H9 (cell line): ENCODE measurements around the gene PWWP2B. TPM values are rescaled to one million over a fixed set of nuclear protein-coding genes. Genes with fewer than 3 reads are reported as not detected.

ENCODE experiments used
- DNase-seq: peaks from one replicate; pipeline ENCODE4 v3.0.0-alpha.2; 2017
- H2AFZ ChIP-seq: one replicate; pipeline ENCODE4 v1.6.1; 2013; ENCODE audit warnings: mild to moderate bottlenecking, low read length, control low read depth, moderate library complexity
- H2AK5ac ChIP-seq: 2 replicates; pipeline ENCODE4 v1.6.1; 2013; ENCODE audit warnings: low read length, control low read depth, mixed read lengths; ENCODE audit not compliant: insufficient read length
- H2BK120ac ChIP-seq: one replicate; pipeline ENCODE4 v1.6.1; 2013; ENCODE audit warnings: low read depth, mild to moderate bottlenecking, low read length, control low read depth, inconsistent platforms; ENCODE audit not compliant: poor library complexity, severe bottlenecking
- H2BK12ac ChIP-seq: 2 replicates; pipeline ENCODE4 v1.6.1; 2013; ENCODE audit warnings: low read length, control low read depth, mixed read lengths, low read depth; ENCODE audit not compliant: insufficient read length
- H2BK15ac ChIP-seq: 2 replicates; pipeline ENCODE4 v1.6.1; 2013; ENCODE audit warnings: low read depth, low read length, control low read depth
- H2BK20ac ChIP-seq: one replicate; pipeline ENCODE4 v1.6.1; 2013; ENCODE audit warnings: low read depth, mild to moderate bottlenecking, low read length, control low read depth, inconsistent platforms; ENCODE audit not compliant: poor library complexity, severe bottlenecking
- H2BK5ac ChIP-seq: 2 replicates; pipeline ENCODE4 v1.6.1; 2013; ENCODE audit warnings: low read length, control low read depth, mixed read lengths; ENCODE audit not compliant: insufficient read length
- H3K14ac ChIP-seq: 2 replicates; pipeline ENCODE4 v1.6.1; 2013; ENCODE audit warnings: low read length, control low read depth; ENCODE audit not compliant: insufficient read depth
- H3K18ac ChIP-seq: 2 replicates; pipeline ENCODE4 v1.6.1; 2013; ENCODE audit warnings: low read depth, mild to moderate bottlenecking, mixed read lengths, low read length, control low read depth; ENCODE audit not compliant: insufficient read length
- H3K23ac ChIP-seq: 2 replicates; pipeline ENCODE4 v1.6.1; 2013; ENCODE audit warnings: low read length, control low read depth, mixed read lengths, low read depth; ENCODE audit not compliant: insufficient read length
- H3K23me2 ChIP-seq: 2 replicates; pipeline ENCODE4 v1.6.1; 2013; ENCODE audit warnings: low read depth, mild to moderate bottlenecking, mixed read lengths, low read length, control low read depth; ENCODE audit not compliant: insufficient read length, poor library complexity, severe bottlenecking
- H3K27ac ChIP-seq: 2 replicates; pipeline ENCODE4 v1.5.1; 2013; ENCODE audit warnings: low read length, control low read depth, mixed read lengths, low read depth; ENCODE audit not compliant: insufficient read length
- H3K27me3 ChIP-seq: 2 replicates; pipeline ENCODE4 v1.6.1; 2013; ENCODE audit warnings: low read length, control low read depth, inconsistent platforms; ENCODE audit not compliant: insufficient read depth
- H3K4ac ChIP-seq: 2 replicates; pipeline ENCODE4 v1.6.1; 2013; ENCODE audit warnings: low read depth, mild to moderate bottlenecking, control low read depth, inconsistent platforms, low read length, moderate library complexity
- H3K4me1 ChIP-seq: 2 replicates; pipeline ENCODE4 v1.6.1; 2013; ENCODE audit warnings: low read length, control low read depth, inconsistent platforms; ENCODE audit not compliant: insufficient read depth
- H3K4me2 ChIP-seq: 2 replicates; pipeline ENCODE4 v1.6.1; 2013; ENCODE audit warnings: low read length, control low read depth, mixed read lengths; ENCODE audit not compliant: insufficient read length, insufficient read depth
- H3K56ac ChIP-seq: 2 replicates; pipeline ENCODE4 v1.6.1; 2013; ENCODE audit warnings: low read depth, mild to moderate bottlenecking, mixed read lengths, low read length, control low read depth; ENCODE audit not compliant: insufficient read length
- H3K79me1 ChIP-seq: 2 replicates; pipeline ENCODE4 v1.6.1; 2013; ENCODE audit warnings: low read depth, mild to moderate bottlenecking, moderate library complexity, low read length, control low read depth, inconsistent platforms; ENCODE audit not compliant: insufficient read depth, poor library complexity, severe bottlenecking
- H3K79me2 ChIP-seq: 2 replicates; pipeline ENCODE4 v1.6.1; 2013; ENCODE audit warnings: low read length, control low read depth, inconsistent platforms; ENCODE audit not compliant: insufficient read depth
- H3K9ac ChIP-seq: 2 replicates; pipeline ENCODE4 v1.6.1; 2013; ENCODE audit warnings: low read length, control low read depth, mixed read lengths; ENCODE audit not compliant: insufficient read length; ENCODE audit errors: extremely low read depth
- H3K9me3 ChIP-seq: one replicate; pipeline ENCODE4 v1.6.1; 2013; ENCODE audit warnings: low read depth, low read length, inconsistent platforms; ENCODE audit not compliant: control insufficient read depth
- H3T11ph ChIP-seq: one replicate; pipeline ENCODE4 v1.6.1; 2013; ENCODE audit warnings: mild to moderate bottlenecking, low read length, control low read depth, inconsistent platforms
- H4K20me1 ChIP-seq: one replicate; pipeline ENCODE4 v1.6.1; 2013; ENCODE audit not compliant: control insufficient read depth, insufficient read length, insufficient read depth
- H4K5ac ChIP-seq: 2 replicates; pipeline ENCODE4 v1.6.1; 2013; ENCODE audit warnings: low read depth, mild to moderate bottlenecking, mixed read lengths, low read length, control low read depth; ENCODE audit not compliant: insufficient read length
- H4K8ac ChIP-seq: replicated peaks from 2 replicates; pipeline ENCODE4 v1.6.1; 2013; ENCODE audit warnings: low read length, control low read depth, mixed read lengths, low read depth; ENCODE audit not compliant: insufficient read length
- H4K91ac ChIP-seq: 2 replicates; pipeline ENCODE4 v1.6.1; 2013; ENCODE audit warnings: low read depth, mild to moderate bottlenecking, moderate library complexity, mixed read lengths, low read length, control low read depth; ENCODE audit not compliant: insufficient read length
- H3K27ac Mint-ChIP-seq, 3 experiments: 2 replicates in 2 of 3; 3 replicates in 1 of 3; pipeline ENCODE4 v1.8.0; 2020 to 2021; ENCODE audit warnings: mixed read lengths in 3 of 3, mild to moderate bottlenecking in 1 of 3, moderate library complexity in 1 of 3
- H3K27me3 Mint-ChIP-seq: 2 replicates; pipeline ENCODE4 v1.8.0; 2021; ENCODE audit warnings: low read depth, mild to moderate bottlenecking, moderate library complexity, mixed read lengths
- H3K36me3 Mint-ChIP-seq, 3 experiments: 2 replicates in 2 of 3; 3 replicates in 1 of 3; pipeline ENCODE4 v1.8.0; 2020 to 2021; ENCODE audit warnings: low read depth in 3 of 3, mixed read lengths in 3 of 3; ENCODE audit not compliant: insufficient read depth in 1 of 3
- H3K4me1 Mint-ChIP-seq, 2 experiments: 2 replicates each; pipeline ENCODE4 v1.8.0; 2020; ENCODE audit warnings: mixed read lengths in 2 of 2
- H3K4me3 Mint-ChIP-seq, 2 experiments: 2 replicates in 1 of 2; 3 replicates in 1 of 2; pipeline ENCODE4 v1.8.0; 2020 to 2021; ENCODE audit warnings: mild to moderate bottlenecking in 2 of 2, mixed read lengths in 2 of 2, moderate library complexity in 1 of 2
- H3K9me3 Mint-ChIP-seq, 2 experiments: 2 replicates in 1 of 2; 3 replicates in 1 of 2; pipeline ENCODE4 v1.8.0; 2020; ENCODE audit warnings: mild to moderate bottlenecking in 2 of 2, mixed read lengths in 2 of 2, moderate library complexity in 1 of 2
- CTCF ChIP-seq: fragments of 200-600 bp; sonication (generic); conservative IDR thresholded peaks from 3 replicates; pipeline ENCODE4 v1.8.0; 2021; ENCODE audit warnings: antibody characterized with exemption, mild to moderate bottlenecking
- WGBS: extraction: QIAGEN DNeasy Blood & Tissue Kit; methylation state at CpG from one replicate; pipeline ENCODE4 v1.1.7; 2013; ENCODE audit warnings: missing lambda C conversion rate, low lambda C conversion rate, mixed read lengths; ENCODE audit not compliant: insufficient read length; ENCODE audit errors: extremely low coverage; 5-methylcytosine and 5-hydroxymethylcytosine counted together
- total RNA-seq: library from RNA; stranded (reverse); gene quantifications from 2 replicates; pipeline ENCODE4 v1.2.1, GENCODE V29; 2021

The PWWP2B gene
- total RNA-seq, 1 experiment from 2014 or later, result 10.0 TPM

- H3K4ac ChIP-seq, result no peak overlapping the region
- no peak overlapping the region; the same call in 1 of the 2 replicates for H3K14ac ChIP-seq
Observed at GRCh38 chr10:132405463-132405991, 8.5 kb downstream of the PWWP2B start.

More at GRCh38 chr10:132405463-132405991, 8.5 kb downstream of the PWWP2B start:
- Histone ChIP-seq H3K56ac (no peak overlapping the region), H3K27ac (no peak overlapping the region), H3K79me2 (no peaks in the 10 kb centered on the region; the same call in 1 of the 2 replicates), H2BK12ac (no peak overlapping the region), H3K18ac (peak overlapping the region; percentile 27), H2BK5ac (no peak overlapping the region), H3K9ac (no peak overlapping the region), H2BK15ac (no peak overlapping the region), H3K9me3 (no peaks in the 10 kb centered on the region), H3K79me1 (no peaks in the 10 kb centered on the region), H2AK5ac (no peak overlapping the region), H2AFZ (no peak overlapping the region), H3K27me3 (no peaks in the 10 kb centered on the region), H4K5ac (no peak overlapping the region), H4K20me1 (peaks cover 4% of the 10 kb centered on the region), H3K4me1 (peaks cover 8% of the 10 kb centered on the region; the same call in 1 of the 2 replicates), H4K8ac (no peak overlapping the region), H2BK120ac (no peak overlapping the region), H2BK20ac (no peak overlapping the region), H3K23ac (no peak overlapping the region), H3T11ph (no peak overlapping the region), H3K23me2 (no peaks in the 10 kb centered on the region), H3K4me2 (no peak overlapping the region), H4K91ac (no peak overlapping the region)
- WGBS, result no CpG with 5 or more reads among the region's 53 CpGs
- H3K9me3 Mint-ChIP-seq, result no peaks in the 10 kb centered on the region
- peak overlapping the region in 2 of 3 experiments; percentile 54 to 57; a peak in 2 of 7 replicates for H3K27ac Mint-ChIP-seq
- H3K4me3 Mint-ChIP-seq, result no peak overlapping the region
- peaks cover 3 to 15% (median 8%) of the 10 kb centered on the region in 3 experiments for H3K36me3 Mint-ChIP-seq
- no peak for TF ChIP-seq CTCF
- no peaks in the 10 kb centered on the region for H3K27me3 Mint-ChIP-seq
- peaks cover 22 to 32% of the 10 kb centered on the region in 2 experiments for H3K4me1 Mint-ChIP-seq
- peak; percentile 67 for DNase-seq
